Fibroblast of gingiva (primary cell): ENCODE results near the gene CAPZB.

ENCODE experiments used
- DNase-seq: peaks from one replicate; pipeline ENCODE4 v3.0.0-alpha.2; 2011; ENCODE audit warnings: low read depth

CAPZB gene

GRCh38 chr1:19385221-19385620 is 100.1 kb downstream of the CAPZB start:
- no peak for DNase-seq

GRCh38 chr1:19384772-19385187 is 100.6 kb downstream of the CAPZB start:
- no peak for DNase-seq

GRCh38 chr1:19384113-19384512 is 101.2 kb downstream of the CAPZB start:
- DNase-seq = no peak

GRCh38 chr1:19382222-19382621 is 103.1 kb downstream of the CAPZB start:
- no peak for DNase-seq

- no peak for DNase-seq
These were observed 104.1 kb downstream of the CAPZB start for GRCh38 chr1:19381261-19381660.

GRCh38 chr1:19377812-19378718 is 107.3 kb downstream of the CAPZB start:
- no peak for DNase-seq

GRCh38 chr1:19376428-19377372 is 108.6 kb downstream of the CAPZB start:
- DNase-seq = no peak

GRCh38 chr1:19375631-19376400 is 109.5 kb downstream of the CAPZB start:
- no peak for DNase-seq

GRCh38 chr1:19374926-19375325 is 110.4 kb downstream of the CAPZB start:
- DNase-seq = no peak

- no peak for DNase-seq
These were observed 111.1 kb downstream of the CAPZB start for GRCh38 chr1:19374083-19374801.

- peak; percentile 68 for DNase-seq
These were observed 111.9 kb downstream of the CAPZB start for GRCh38 chr1:19373211-19374082.

GRCh38 chr1:19372602-19373001 is 112.7 kb downstream of the CAPZB start:
- peak; percentile 27 for DNase-seq

GRCh38 chr1:19372136-19372514 is 113.2 kb downstream of the CAPZB start:
- DNase-seq = peak; percentile 60

GRCh38 chr1:19371226-19372135 is 113.9 kb downstream of the CAPZB start:
- DNase-seq = no peak

- DNase-seq = no peak
These were observed 114.7 kb downstream of the CAPZB start for GRCh38 chr1:19370453-19371170.

- DNase-seq = no peak
These were observed 115.8 kb downstream of the CAPZB start for GRCh38 chr1:19369396-19370090.

GRCh38 chr1:19368964-19369363 is 116.4 kb downstream of the CAPZB start:
- DNase-seq = no peak

- no peak for DNase-seq
These were observed 117.3 kb downstream of the CAPZB start for GRCh38 chr1:19368050-19368449.
